ENCODE measurements around the gene C2CD4B. TPM values are rescaled to one million over a fixed set of nuclear protein-coding genes. Genes with fewer than 3 reads are reported as not detected.

C2CD4B gene
- total and polyA plus RNA-seq, 2 of the 13 experiments (the other 11 are each of a cell fraction or from before 2014, with no cell fraction given) = not detected

GRCh38 chr15:62153228-62153627 lies 11.9 kb downstream of the C2CD4B start (continued):
- no peak for TF ChIP-seq ARID4A (CRISPR knock-in tag; IDR thresholded peaks at IDR 0.05; ENCODE audit: borderline replicate concordance)
- no peak for TF ChIP-seq CENPT (CRISPR knock-in tag; IDR thresholded peaks at IDR 0.05; ENCODE audit: low read depth)
- TF ChIP-seq NFAT5 (CRISPR knock-in tag; IDR thresholded peaks at IDR 0.05) = no peak
